ENCODE results near the gene DEPDC1.

Gene DEPDC1, protein sequence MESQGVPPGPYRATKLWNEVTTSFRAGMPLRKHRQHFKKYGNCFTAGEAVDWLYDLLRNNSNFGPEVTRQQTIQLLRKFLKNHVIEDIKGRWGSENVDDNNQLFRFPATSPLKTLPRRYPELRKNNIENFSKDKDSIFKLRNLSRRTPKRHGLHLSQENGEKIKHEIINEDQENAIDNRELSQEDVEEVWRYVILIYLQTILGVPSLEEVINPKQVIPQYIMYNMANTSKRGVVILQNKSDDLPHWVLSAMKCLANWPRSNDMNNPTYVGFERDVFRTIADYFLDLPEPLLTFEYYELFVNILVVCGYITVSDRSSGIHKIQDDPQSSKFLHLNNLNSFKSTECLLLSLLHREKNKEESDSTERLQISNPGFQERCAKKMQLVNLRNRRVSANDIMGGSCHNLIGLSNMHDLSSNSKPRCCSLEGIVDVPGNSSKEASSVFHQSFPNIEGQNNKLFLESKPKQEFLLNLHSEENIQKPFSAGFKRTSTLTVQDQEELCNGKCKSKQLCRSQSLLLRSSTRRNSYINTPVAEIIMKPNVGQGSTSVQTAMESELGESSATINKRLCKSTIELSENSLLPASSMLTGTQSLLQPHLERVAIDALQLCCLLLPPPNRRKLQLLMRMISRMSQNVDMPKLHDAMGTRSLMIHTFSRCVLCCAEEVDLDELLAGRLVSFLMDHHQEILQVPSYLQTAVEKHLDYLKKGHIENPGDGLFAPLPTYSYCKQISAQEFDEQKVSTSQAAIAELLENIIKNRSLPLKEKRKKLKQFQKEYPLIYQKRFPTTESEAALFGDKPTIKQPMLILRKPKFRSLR

GRCh38 chr1:68496680-68497357 is at the start of gene DEPDC1:
Gene DEPDC1, minus strand, starts transcription at chr1:68497082. Its CDS starts 83 bp downstream, at chr1:68496999.
- Mint-ChIP-seq H3K27me3 (no peaks in the 10 kb centered on the region), H3K4me1 (peaks cover 51% of the 10 kb centered on the region), H3K36me3 (ENCODE audit: insufficient read depth) (peaks cover 4% of the 10 kb centered on the region), H3K4me3 (peak within 1 kb of the TSS; percentile 82), H3K9me3 (no peaks in the 10 kb centered on the region), H3K27ac (ENCODE audit: low read depth) (peak within 1 kb of the TSS; percentile 14)
- DNase-seq (ENCODE audit: low spot score in 2 of 2), result peak; percentile 50 to 52
- ATAC-seq (replicated peaks; ENCODE audit: extremely low read depth, poor library complexity, severe bottlenecking), result peak; percentile 83

- DNase-seq (ENCODE audit: low spot score in 2 of 2) (no peak), ATAC-seq (replicated peaks; ENCODE audit: extremely low read depth, poor library complexity, severe bottlenecking) (no peak)
- Mint-ChIP-seq H3K27me3 (peaks cover 8% of the 10 kb centered on the region), H3K4me3 (no peak overlapping the region), H3K4me1 (no peaks in the 10 kb centered on the region), H3K27ac (ENCODE audit: low read depth) (no peak overlapping the region), H3K36me3 (ENCODE audit: insufficient read depth) (no peaks in the 10 kb centered on the region), H3K9me3 (peaks cover 6% of the 10 kb centered on the region)
Observed at GRCh38 chr1:68544651-68545050, 47.8 kb upstream of the DEPDC1 start.

GRCh38 chr1:68542586-68542985 is 45.7 kb upstream of the DEPDC1 start:
- ATAC-seq (replicated peaks; ENCODE audit: extremely low read depth, poor library complexity, severe bottlenecking), result no peak

DNA sequence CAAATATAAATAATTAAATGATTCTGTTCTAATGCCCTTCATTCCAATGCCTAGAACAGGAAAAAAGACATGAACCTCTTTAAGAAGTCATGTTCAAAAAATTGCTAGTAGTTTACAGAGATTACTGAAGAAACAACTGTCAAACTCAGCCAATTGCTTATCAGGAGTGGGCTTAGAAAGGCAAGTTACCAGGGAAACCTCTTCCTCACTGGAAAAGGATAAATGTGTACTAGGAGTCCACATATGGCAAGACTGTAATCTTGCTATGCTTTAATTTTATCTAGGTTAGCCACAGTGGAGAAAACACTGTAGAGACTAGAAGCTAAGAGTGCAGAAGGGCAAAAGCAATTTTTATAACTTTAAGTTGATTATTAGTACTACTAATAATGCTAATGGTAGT is 42.1 kb upstream of the DEPDC1 start:
- no peaks in the 10 kb centered on the region for H3K9me3 Mint-ChIP-seq
- H3K36me3 Mint-ChIP-seq (ENCODE audit: insufficient read depth), result peaks cover 2% of the 10 kb centered on the region
- DNase-seq (ENCODE audit: low spot score in 2 of 2), result no peak
- no peaks in the 10 kb centered on the region for H3K27me3 Mint-ChIP-seq
- H3K27ac Mint-ChIP-seq (ENCODE audit: low read depth), result no peak overlapping the region
- no peaks in the 10 kb centered on the region for H3K4me1 Mint-ChIP-seq
- ATAC-seq (replicated peaks; ENCODE audit: extremely low read depth, poor library complexity, severe bottlenecking), result no peak
- H3K4me3 Mint-ChIP-seq, result no peak overlapping the region

More at GRCh38 chr1:68542586-68542985, 45.7 kb upstream of the DEPDC1 start:
- H3K36me3 Mint-ChIP-seq (ENCODE audit: insufficient read depth), result no peaks in the 10 kb centered on the region
- no peaks in the 10 kb centered on the region for H3K27me3 Mint-ChIP-seq
- H3K27ac Mint-ChIP-seq (ENCODE audit: low read depth), result no peak overlapping the region
- no peaks in the 10 kb centered on the region for H3K4me1 Mint-ChIP-seq
- no peak overlapping the region for H3K4me3 Mint-ChIP-seq
- no peak for DNase-seq (ENCODE audit: low spot score in 2 of 2)
- H3K9me3 Mint-ChIP-seq, result no peaks in the 10 kb centered on the region

DNA sequence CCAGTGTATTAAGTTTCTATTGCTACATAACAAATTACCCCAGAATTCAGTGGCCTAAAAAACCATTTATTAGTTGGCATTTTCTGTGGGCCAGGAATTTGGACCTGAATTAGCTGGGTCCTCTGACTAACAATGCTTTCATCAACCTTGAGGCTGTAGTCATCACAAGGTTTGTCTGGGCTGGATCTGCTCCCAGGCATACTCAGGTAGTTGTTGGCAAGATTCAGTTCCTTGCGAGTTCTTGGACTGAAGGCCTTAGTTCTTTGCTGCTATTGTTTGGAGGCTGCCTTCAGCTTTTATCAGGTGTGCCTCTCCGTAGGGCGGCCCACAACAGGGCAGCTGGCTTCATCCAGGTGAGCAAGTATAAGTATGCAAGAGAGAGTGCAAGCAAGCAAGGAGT is 31.4 kb upstream of the DEPDC1 start:
- Mint-ChIP-seq H3K27me3 (peaks cover 31% of the 10 kb centered on the region), H3K36me3 (ENCODE audit: insufficient read depth) (peaks cover 2% of the 10 kb centered on the region), H3K27ac (ENCODE audit: low read depth) (no peak overlapping the region), H3K4me3 (no peak overlapping the region), H3K4me1 (no peaks in the 10 kb centered on the region), H3K9me3 (peaks cover 6% of the 10 kb centered on the region)
- no peak for ATAC-seq (replicated peaks; ENCODE audit: extremely low read depth, poor library complexity, severe bottlenecking)
- no peak for DNase-seq (ENCODE audit: low spot score in 2 of 2)

DNA sequence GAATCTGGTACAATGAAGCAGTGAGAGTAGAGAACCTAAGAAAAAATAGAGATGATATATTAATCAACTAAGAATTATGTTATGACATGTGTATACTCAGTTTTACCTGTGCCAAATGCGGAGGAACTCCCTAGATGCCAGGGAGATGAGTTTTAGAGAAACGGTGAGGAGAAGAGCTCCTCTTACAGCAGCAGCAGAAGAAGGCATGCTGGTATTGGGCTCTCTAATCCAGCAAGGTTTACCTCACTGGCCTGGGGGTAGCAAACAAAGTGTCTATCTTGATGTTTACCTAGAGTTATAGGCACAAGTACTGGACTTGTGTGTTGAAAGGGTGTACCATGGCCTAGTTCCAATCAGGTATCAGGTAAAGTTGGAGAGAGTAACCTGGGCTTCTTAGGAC is 28.9 kb upstream of the DEPDC1 start:
- no peak overlapping the region for H3K27ac Mint-ChIP-seq (ENCODE audit: low read depth)
- no peak overlapping the region for H3K4me3 Mint-ChIP-seq
- peaks cover 15% of the 10 kb centered on the region for H3K27me3 Mint-ChIP-seq
- peaks cover 2% of the 10 kb centered on the region for H3K36me3 Mint-ChIP-seq (ENCODE audit: insufficient read depth)
- no peaks in the 10 kb centered on the region for H3K4me1 Mint-ChIP-seq
- no peak for DNase-seq (ENCODE audit: low spot score in 2 of 2)
- H3K9me3 Mint-ChIP-seq, result no peaks in the 10 kb centered on the region
- ATAC-seq (replicated peaks; ENCODE audit: extremely low read depth, poor library complexity, severe bottlenecking), result no peak

GRCh38 chr1:68521286-68521685 is 24.4 kb upstream of the DEPDC1 start:
- no peaks in the 10 kb centered on the region for H3K36me3 Mint-ChIP-seq (ENCODE audit: insufficient read depth)
- H3K4me1 Mint-ChIP-seq, result no peaks in the 10 kb centered on the region
- no peaks in the 10 kb centered on the region for H3K9me3 Mint-ChIP-seq
- H3K27me3 Mint-ChIP-seq, result peaks cover 11% of the 10 kb centered on the region
- DNase-seq (ENCODE audit: low spot score in 2 of 2) (no peak), ATAC-seq (replicated peaks; ENCODE audit: extremely low read depth, poor library complexity, severe bottlenecking) (no peak)
- no peak overlapping the region for H3K27ac Mint-ChIP-seq (ENCODE audit: low read depth)
- H3K4me3 Mint-ChIP-seq, result no peak overlapping the region

- no peaks in the 10 kb centered on the region for H3K27me3 Mint-ChIP-seq
- H3K36me3 Mint-ChIP-seq (ENCODE audit: insufficient read depth), result no peaks in the 10 kb centered on the region
- H3K4me3 Mint-ChIP-seq, result no peak overlapping the region
- no peak for DNase-seq (ENCODE audit: low spot score in 2 of 2)
- H3K4me1 Mint-ChIP-seq, result no peaks in the 10 kb centered on the region
- no peaks in the 10 kb centered on the region for H3K9me3 Mint-ChIP-seq
- no peak overlapping the region for H3K27ac Mint-ChIP-seq (ENCODE audit: low read depth)
- no peak for ATAC-seq (replicated peaks; ENCODE audit: extremely low read depth, poor library complexity, severe bottlenecking)
Observed at GRCh38 chr1:68516066-68516465, 19.2 kb upstream of the DEPDC1 start.

DNA sequence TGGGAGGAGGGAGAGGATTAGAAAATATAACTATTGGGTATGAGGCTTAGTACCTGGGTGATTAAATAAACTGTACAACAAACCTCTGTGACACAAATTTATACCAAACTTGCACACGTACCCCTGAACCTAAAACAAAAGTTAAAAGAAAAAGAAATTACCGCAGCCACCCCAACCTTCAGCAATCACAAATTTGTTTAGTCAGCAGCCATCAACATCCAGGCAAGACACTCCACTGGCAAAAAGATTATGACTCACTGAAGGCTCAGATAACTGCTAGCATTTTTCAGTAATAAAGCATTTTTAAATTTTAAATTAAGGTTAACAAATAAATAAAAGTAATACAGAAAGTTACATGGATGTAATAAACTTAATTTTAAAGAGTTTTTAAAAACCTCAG is 14.4 kb upstream of the DEPDC1 start:
- no peak for DNase-seq (ENCODE audit: low spot score in 2 of 2)
- H3K36me3 Mint-ChIP-seq (ENCODE audit: insufficient read depth), result no peaks in the 10 kb centered on the region
- no peak for ATAC-seq (replicated peaks; ENCODE audit: extremely low read depth, poor library complexity, severe bottlenecking)

GRCh38 chr1:68506386-68506785 is 9.5 kb upstream of the DEPDC1 start:
- ATAC-seq (replicated peaks; ENCODE audit: extremely low read depth, poor library complexity, severe bottlenecking) (no peak), DNase-seq (ENCODE audit: low spot score in 2 of 2) (no peak)
- Mint-ChIP-seq H3K27ac (ENCODE audit: low read depth) (no peak overlapping the region), H3K4me3 (no peak overlapping the region), H3K36me3 (ENCODE audit: insufficient read depth) (no peaks in the 10 kb centered on the region), H3K27me3 (peaks cover 9% of the 10 kb centered on the region), H3K4me1 (peaks cover 6% of the 10 kb centered on the region), H3K9me3 (peaks cover 8% of the 10 kb centered on the region)

More for the DNA sequence above, 14.4 kb upstream of the DEPDC1 start:
- Mint-ChIP-seq H3K27me3 (peaks cover 9% of the 10 kb centered on the region), H3K4me3 (no peak overlapping the region), H3K4me1 (no peaks in the 10 kb centered on the region), H3K9me3 (no peaks in the 10 kb centered on the region), H3K27ac (ENCODE audit: low read depth) (no peak overlapping the region)

DNA sequence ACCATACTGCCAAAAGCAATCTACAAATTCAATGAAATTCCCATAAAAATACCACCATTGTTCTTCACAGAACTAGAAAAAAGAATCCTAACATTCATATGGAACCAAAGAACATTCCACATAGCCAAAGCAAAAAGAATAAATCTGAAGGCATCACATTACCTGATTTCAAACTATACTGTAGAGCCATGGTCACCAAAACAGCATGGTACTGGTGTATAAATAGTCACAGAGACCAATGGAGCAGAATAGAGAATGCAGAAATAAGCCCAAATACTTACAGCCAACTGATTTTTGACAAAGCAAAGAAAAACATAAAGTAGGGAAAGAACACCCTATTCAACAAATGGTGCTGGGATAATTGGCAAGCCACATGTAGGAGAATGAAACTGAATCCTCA is 6.2 kb upstream of the DEPDC1 start:
- peaks cover 9% of the 10 kb centered on the region for H3K27me3 Mint-ChIP-seq
- DNase-seq (ENCODE audit: low spot score in 2 of 2), result no peak

DNA sequence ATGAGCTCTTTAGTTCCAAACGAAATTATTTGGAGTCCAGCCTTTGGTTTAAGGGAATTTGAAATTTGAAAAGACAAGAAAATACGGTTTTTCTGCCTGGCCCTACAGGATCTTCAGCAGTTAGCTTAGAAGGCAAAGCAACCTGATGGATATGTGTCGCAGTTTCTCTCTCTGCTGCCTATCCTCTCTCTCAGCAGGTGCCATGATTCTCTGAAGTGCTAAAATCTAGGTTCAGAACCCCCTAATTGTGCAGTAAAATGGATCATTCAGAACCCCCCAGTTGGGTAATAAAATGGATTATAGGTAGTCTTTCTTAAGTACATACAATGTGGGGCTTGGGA is 446 bp upstream of the DEPDC1 start:
- no peak for ATAC-seq (replicated peaks; ENCODE audit: extremely low read depth, poor library complexity, severe bottlenecking)
- Mint-ChIP-seq H3K27ac (ENCODE audit: low read depth) (peak overlapping the region; percentile 14), H3K4me3 (peak overlapping the region; percentile 82), H3K36me3 (ENCODE audit: insufficient read depth) (peaks cover 4% of the 10 kb centered on the region), H3K27me3 (no peaks in the 10 kb centered on the region), H3K4me1 (peaks cover 52% of the 10 kb centered on the region), H3K9me3 (no peaks in the 10 kb centered on the region)
- DNase-seq (ENCODE audit: low spot score in 2 of 2), result no peak

More for the DNA sequence above, 6.2 kb upstream of the DEPDC1 start:
- Mint-ChIP-seq H3K4me1 (peaks cover 26% of the 10 kb centered on the region), H3K27ac (ENCODE audit: low read depth) (no peak overlapping the region), H3K4me3 (no peak overlapping the region), H3K36me3 (ENCODE audit: insufficient read depth) (no peaks in the 10 kb centered on the region), H3K9me3 (peaks cover 8% of the 10 kb centered on the region)
- no peak for ATAC-seq (replicated peaks; ENCODE audit: extremely low read depth, poor library complexity, severe bottlenecking)
